DOHH2 (cell line): ENCODE measurements around the gene USP10.

Experiments
- CTCF ChIP-seq: fragments of 200-600 bp; sonication (generic); IDR thresholded peaks from one replicate; pipeline ENCODE4 v1.5.1; 2014; ENCODE audit warnings: antibody characterized with exemption, mild to moderate bottlenecking, low read depth, low read length; ENCODE audit not compliant: poor library complexity, severe bottlenecking
- EZH2phosphoT487 ChIP-seq: fragments of 200-600 bp; sonication (generic); IDR thresholded peaks from 2 replicates; pipeline ENCODE4 v1.6.1; 2017; ENCODE audit warnings: borderline replicate concordance, mild to moderate bottlenecking, antibody characterized with exemption, low read length, moderate library complexity, mixed read lengths

- TF ChIP-seq CTCF (no peak), EZH2phosphoT487 (no peak)
Measured at GRCh38 chr16:84692451-84693214, 7.2 kb upstream of the USP10 start.
